Body of pancreas (tissue), 4 donors: ENCODE measurements around the gene EEPD1.

Experiments
- CTCF ChIP-seq, 7 experiments: fragments of 450-650 bp in 4 of 7; fragments of 200-600 bp in 3 of 7; sonication (generic) in 3 of 7; IDR thresholded peaks; one replicate each; pipeline ENCODE4 v1.5.1; 2016 to 2019; ENCODE audit warnings: antibody characterized with exemption in 7 of 7
- POLR2A ChIP-seq, 3 donors: fragments of 450-650 bp; IDR thresholded peaks; one replicate each; pipeline ENCODE4 v1.6.1; 2016; ENCODE audit warnings: antibody characterized with exemption in 3 of 3, mild to moderate bottlenecking in 2 of 3

- TF ChIP-seq CTCF (IDR thresholded peaks at IDR 0.05): no peak
- no peak for TF ChIP-seq POLR2A (IDR thresholded peaks at IDR 0.05)
Measured at GRCh38 chr7:36112969-36113368, 40.1 kb upstream of the EEPD1 start.
